HG03439 (cell line): ENCODE results near the gene CPNE5.
"Not testable (repeated sequence)": the region's sequence is repeated elsewhere in the genome, so short reads cannot be mapped to it uniquely, and the experiment has no call there.

Experiments
- ATAC-seq: cut with Tn5 transposase; IDR thresholded peaks from one replicate; pipeline ENCODE4 v1.9.1; 2021; ENCODE audit warnings: mild to moderate bottlenecking, moderate library complexity; ENCODE audit not compliant: unreplicated experiment

The CPNE5 gene

DNA sequence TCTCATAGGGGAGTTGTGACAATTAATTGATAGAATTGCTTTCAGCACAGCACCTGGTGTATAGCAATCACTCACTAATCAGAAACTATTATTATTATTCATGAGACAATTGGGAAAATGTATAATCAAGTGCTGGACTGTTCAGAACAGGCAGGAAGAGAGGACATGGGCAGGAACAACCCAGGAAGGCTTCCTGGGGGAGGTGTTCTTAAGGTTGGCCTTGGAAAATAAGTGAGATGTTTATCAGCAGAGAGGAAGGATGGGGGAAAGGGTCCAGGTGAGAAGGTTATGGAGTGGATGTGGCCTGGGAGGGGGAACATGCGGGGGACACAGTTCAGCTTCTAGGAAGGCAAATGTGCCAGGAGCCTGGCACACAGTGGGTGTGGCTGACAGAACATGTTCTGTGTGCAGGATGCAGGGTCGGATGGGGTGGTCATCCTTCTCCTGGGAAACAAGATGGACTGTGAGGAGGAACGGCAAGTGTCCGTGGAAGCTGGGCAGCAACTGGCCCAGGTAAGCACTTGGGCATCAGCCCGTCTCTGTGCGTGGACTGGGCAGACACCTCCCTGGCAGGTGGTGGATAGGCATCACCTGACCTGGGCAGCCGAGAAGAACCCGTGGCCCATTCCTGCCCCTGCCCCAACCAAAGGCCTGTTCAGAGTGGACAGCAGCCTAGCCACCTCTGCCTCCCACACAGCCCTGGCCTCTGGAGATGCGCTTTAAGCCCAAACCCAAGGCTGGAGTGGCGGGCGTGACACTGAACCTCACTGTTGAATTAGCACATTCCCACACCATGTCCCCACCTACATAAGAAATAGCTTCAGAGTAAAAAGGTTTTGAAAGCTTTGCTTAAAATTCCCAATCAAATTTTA is 110.7 kb downstream of the CPNE5 start:
- no peak for ATAC-seq

DNA sequence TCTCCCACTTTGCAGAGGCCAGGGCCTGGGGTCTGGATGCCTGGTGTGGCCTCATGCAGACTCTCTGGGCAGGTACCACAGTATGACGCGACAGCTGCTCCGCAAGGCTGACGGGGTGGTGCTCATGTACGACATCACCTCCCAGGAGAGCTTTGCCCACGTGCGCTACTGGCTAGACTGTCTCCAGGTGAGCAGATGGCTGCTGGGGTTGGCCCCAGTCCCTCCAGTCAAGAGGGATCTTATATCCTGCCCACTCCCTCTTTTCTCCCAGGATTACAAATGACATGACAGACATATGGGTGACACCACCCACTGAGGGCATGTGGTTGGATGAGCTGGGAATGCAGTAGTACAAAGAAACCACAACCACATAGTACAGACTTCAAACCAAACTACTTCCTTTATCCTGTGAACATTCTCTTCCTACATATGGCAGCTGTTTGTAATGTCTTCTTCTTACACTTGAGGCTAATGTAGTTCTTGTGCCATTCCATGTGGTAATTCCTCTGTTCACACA is 111.7 kb downstream of the CPNE5 start:
- ATAC-seq: no peak

DNA sequence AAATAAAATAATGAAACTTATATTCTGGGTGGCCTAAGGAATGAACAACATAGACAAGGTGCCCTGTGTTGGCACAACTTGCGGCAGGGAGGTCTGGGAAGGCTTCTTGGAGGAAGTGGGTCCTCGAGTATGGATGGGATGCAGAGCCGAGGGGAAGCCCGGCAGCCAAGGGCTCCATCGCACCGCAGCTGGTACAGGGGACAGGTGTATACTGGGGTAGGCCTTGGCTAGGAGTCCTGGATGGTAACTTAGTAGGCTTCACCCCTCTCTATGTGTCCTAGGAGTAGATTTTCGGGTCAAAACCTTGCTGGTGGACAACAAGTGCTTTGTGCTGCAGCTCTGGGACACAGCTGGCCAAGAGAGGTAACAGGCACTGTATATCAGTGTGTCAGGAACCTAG is 113.7 kb downstream of the CPNE5 start:
- no peak for ATAC-seq

DNA sequence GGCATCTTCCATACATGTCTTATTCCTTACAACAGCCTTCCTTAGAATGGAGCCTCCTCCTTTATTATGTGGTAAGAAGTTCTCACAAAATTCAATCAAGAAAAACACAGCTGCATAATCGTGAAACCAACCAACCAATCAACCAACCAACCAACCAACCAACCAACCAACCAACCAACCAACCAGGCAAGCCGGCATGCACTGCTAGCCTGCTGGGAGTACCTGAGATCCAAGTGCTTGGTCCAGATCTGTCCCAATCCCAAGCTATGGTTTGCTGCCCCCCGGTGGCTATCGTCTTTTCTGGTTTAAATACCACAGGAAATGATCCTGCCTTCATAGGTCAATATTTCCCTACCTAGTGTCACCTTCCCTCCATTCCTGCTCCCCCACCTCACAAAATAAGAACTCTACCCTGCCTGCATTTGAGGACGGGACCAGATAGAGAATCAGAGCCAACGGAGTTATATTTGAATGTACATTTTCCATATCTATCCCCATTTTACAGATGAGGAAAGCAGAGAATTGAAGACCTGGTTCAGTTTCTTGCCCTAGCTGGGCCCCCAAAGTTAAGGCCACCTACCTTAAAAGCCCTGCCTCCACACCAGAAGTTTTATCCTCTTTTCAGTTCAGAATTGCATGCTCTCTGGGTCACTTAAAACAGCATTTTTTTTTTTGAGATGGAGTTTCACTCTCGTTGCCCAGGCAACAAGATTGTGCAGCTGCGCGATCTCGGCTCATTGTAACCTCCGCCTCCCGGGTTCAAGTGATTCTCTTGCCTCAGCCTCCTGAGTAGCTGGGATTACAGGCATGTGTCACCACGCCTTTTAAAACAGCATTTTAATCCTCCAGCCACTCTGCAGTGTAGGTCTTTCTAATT is 114.5 kb downstream of the CPNE5 start:
- no peak for ATAC-seq

DNA sequence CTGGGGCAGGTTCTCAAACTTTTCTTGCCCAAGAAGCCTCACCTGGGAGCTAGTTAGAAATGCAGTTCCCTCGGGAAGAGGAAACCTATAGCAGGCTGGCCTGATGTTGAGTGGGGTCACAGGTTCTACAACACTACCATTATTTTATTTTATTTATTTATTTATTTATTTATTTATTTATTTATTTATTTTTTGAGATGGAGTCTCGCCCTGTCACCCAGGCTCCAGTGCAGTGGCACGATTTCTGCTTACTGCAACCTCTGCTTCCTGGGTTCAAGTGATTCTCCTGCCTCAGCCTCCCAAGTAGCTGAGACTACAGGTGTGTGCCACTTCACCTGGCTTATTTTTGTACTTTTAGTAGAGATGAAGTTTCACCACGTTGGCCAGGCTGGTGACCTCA is 115.3 kb downstream of the CPNE5 start:
- not testable (repeated sequence) for ATAC-seq

DNA sequence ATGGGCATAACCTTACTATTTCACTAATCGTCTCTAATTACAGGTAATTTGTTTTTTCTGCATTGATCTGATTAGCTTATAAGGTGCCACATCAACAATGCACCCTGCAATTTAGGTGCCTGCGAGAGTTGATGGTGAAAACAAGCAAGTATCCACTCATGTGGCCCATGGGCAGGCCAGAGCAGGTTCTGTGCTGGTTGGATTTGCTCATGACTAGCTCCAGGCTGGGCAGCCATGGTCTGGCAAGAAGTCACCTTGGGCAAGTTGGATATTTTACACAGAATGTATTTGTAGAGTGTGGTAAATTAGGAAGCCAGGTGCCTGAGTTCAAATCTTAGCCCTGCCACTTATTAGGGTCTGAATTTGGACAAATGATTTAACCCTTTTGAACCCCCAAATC is 116.4 kb downstream of the CPNE5 start:
- no peak for ATAC-seq

DNA sequence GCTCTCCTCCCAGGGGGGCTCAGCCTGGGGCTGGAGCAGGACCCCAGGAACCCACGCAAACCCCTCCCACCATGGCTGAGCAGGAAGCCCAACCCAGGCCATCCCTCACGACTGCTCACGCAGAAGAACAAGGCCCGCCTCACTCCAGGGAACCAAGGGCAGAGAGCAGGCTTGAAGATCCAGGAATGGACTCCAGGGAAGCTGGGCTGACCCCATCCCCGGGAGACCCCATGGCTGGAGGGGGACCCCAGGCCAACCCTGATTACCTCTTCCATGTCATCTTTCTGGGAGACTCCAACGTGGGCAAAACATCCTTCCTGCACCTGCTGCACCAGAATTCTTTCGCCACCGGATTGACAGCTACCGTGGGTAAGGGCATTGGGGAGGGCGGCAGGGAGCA is 116.9 kb downstream of the CPNE5 start:
- ATAC-seq: no peak

DNA sequence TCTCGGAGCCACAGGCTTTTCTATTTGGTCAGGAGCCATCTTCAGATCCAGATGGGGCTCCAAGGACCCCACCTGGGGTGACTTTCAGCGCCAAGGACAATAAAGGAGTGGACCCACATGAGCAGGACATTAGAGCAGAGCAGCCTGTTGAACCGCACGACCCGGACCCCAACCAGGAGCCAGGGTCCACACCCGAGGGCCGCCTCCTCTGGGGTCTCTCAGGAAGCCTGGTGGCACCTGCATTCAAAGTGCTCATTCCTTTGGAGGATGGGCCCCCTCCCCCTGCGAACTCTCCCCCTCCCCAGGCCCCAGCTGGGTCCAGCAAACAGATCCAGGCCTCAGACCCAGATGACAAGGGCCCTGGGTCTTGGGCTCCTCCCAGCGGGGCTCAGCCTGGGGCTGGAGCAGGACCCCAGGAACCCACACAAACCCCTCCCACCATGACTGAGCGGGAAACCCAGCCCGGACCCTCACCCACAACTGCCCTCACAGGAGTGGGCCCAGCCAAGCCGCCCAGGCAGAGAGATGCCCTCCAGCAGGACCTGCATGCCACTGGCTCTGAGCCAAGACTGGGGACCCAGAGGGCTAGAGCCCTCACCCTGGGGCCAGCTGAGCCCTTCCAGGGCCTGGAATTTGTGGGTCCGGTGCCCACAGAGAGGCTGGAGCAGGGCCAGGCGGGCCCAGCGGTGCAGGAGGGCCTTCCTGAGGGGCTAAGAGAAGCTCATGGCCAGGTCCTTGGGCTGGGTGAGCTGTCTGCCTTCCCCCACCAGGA is 117.7 kb downstream of the CPNE5 start:
- no peak for ATAC-seq

DNA sequence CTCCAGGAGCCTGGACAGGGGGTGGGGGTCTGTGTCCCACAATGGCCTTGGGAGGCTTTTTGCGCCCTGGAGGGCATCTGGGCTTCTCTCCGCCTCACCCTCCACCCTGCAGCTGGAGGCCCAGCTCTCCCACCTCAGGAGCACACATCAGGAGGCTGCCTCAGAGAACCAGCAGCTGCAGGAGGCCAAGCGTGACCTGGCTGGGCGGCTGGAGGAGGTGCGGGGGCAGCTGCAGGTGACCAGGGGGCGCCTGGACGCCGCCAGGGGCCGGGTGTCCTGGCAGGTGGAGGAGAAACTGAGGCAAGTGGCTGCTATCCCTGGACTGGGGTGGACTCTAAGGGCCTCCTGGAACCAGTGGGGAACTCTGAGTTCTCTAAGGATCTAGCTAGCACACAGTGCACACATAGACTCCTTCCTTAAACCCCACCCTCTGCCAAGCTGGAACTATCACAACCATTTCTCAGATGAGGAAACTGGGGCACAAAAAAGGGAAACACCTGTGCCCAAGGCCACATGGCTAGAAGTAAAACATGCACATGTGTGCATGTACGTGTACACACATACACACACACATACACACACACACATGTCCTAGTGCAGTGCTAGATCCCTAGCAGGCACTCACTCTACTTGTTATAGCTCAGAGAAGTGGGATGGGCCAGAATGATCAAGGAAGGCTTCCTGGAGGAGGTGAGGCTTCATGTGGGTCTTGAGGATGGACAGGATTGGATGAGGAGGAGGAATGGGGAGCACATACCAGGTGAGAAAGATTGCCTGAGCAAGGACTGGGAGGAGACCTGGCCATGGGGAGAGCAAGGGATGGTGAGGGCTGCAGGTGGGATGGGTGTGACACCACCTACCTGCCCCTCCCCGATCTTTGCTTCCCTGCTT is 118.7 kb downstream of the CPNE5 start:
- ATAC-seq: no peak

DNA sequence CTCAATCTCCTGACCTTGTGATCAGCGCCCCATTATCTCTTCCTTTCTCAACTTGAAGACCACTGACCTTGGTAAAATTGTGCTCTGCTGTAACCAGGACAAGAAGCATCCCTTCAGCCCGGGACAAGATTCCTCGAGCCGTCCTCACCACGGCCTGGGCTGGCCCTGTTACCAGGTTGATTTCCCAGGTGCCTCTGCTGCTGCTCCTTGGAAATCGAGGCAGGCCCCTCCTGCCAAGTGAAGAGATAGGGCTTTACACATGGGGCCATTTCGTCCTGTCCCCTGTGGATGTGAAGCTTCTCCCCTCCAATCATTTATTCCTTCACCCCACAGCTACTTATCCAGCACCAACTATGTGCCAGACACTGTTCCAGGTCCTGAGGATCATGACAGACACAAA is 120.1 kb downstream of the CPNE5 start:
- ATAC-seq: no peak

DNA sequence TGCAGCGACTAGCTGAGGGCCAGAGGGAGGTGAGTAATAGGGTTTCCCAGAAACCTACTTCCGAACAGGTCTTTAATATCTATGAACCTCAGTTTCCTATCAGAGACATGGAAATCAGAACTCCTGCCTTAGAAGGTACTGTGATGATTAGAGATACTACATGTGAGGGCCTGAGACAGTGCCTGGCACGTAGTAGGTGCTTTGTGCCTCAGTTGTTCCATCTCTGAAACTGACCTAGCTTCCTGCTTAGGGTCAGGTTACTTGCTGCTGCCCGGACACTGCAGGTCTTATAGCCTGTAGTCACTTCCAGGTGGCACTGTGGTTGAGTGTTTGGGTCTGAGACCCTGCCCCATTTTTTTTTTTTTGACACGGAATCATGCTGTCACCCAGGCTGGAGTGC is 120.7 kb downstream of the CPNE5 start:
- ATAC-seq: no peak

DNA sequence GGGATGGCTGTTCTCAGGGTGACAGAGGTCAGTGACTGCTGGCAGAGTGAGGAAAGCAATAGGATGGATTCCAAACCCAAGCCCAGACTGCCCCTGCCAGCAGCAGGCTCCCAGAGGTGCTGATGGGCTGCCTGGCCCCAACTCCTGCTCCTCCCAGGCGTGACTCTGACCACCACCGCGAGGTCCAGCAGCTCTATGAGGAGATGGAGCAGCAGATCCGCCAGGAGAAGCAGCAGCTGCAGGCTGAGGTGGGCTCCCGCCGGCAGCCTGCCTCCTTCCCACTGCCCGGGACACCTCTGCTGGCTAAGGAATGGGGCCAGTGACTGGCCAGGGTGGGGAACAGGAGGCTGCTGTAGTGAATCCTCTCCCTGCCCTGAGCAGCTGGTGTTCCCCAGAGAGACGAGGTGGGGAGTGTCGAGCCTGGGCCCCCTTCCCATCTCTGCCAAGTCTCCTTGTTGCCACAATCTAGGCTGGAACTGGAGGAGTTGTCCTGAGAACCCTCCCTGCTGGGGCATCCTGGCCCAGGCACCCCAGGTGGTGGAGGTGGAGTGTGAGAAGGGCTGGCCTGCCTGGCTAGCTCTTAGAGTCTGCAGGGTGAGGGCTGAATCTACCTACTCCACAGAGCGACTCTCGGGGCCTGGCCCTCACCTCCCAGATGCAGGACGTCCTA is 121.2 kb downstream of the CPNE5 start:
- no peak for ATAC-seq

DNA sequence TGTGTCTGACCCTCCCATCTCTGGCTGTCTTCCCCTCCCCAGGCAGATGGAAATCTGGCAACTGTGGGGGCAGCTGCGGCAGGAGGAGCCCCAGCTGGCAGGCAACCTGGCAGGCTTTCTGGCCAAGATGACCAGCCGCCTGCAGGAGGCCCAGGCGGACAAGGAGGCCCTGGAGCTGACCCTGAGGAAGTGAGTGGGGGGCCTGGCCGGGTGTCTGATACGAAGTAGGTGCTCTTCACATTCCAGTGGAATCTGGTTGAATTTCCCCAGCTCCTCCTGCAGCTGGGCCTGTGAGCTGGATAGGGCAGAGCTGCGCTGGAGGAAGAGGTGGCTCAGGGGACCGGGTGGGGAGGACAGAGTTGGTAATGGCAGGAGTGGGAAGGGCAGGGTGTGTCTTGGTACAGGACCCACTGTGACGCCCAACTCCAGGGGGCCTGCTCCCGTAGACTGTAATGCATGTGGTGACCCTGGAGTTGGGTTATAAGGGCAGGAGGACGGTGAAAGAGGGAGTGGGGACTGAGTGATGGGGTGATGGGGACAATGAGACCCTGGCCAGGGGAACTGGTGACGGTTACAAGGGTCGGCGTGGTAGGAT is 121.9 kb downstream of the CPNE5 start:
- no peak for ATAC-seq

DNA sequence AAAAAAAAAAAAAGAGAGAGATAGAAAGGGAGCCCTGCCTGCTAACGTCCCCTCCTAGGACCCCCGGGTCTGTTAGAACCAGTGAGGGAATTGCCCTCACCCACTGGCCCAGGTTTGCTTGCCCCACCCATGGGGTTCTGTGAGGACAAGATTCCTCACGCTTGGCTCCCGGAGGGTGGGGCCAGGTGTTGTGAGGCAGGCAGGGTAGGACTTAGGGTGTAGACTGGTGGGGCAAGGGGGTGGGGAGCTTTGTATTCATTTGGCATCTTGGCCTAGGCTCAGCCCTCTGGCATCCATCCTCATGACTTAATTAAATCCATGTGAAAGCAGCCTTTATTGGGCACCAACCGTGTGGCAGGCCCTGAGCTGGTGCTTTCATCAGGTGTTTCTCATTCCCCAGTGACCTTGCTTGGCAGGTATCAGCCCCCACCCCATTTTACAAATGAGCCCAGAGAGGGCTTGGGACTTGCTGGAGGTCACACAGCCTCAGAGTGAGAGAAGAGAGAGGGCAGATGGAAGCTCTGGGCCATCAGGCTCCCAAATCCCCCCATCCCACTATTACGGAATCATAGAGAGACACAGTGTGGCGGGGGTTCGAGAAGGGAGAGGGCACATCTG is 122.7 kb downstream of the CPNE5 start:
- ATAC-seq: no peak

DNA sequence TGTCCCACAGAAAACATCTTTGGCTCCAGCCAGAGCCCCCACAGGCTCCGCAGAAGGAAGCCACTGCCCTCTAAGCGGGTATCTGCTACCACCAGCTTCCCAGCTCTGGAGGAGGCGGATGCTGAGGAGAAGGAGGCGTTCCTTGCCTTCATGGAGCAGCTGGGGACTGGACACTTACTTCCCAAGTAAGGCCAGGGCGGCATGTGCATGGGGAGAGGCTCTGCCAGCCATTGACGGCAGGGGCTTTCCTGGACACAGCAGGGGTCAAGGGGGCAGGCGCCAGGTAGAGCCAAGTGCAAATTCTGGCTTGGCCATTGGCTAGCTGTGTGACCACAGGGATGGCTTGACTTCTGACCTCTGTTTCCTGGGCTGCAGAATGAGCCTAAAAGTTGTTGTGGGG is 123.8 kb downstream of the CPNE5 start:
- ATAC-seq: no peak

DNA sequence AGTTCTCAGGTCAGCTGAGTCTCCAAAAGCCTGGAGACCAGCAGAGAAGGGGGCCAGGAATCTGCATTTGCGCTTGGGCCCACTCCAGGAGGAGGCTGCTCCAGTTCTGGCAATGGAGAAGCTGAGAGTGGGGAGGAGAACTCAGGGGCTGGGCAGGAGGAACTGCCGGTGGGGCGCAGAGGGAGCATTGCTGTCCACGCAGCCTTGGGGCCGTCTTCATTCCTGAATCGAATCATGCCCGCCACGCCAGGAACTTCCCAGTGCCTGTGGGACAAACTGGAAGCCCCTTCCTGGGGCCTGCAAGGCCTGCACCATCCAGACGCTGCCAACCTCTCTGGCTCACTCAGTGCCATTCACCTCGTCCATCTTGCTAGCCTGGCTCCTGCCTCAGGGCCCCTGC is 124.7 kb downstream of the CPNE5 start:
- no peak for ATAC-seq

DNA sequence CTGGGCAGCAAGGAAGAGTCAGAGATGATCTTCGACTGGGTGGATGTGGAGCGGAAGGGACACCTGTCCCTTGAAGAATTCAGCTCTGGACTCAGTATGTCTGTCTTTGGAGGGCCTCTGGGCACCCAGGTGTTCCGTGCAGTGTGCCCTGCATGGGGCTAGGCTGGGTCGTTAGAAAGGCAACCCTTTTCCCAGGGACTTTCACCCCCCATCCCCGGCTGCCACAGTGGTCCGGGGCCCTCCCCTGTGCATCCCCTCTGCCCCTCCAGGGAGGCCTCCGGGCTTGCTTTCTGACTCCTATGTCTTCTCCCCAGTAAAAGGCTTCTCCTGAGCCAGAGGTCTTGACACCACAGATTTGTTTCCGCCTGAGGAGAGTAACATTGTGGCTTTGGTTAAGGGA is 125.4 kb downstream of the CPNE5 start:
- no peak for ATAC-seq

DNA sequence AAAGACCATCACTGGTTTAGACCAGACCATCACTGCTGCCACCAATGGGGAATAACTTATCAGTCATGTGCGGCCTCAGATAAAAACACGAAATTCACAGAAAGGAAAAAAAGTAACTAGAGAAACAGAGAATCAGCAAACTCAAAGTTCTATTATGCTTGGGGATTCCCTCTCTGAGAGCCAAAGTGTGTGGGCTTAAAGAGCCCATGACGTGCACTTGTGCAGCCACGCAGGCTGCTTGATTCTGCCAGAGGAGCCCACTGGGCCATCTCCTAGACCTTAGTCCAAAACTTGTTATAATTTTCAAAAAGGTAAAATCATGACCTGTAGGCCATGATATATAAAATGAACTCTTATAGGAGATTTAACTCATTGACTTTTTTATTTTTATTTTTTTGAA is 126.4 kb downstream of the CPNE5 start:
- no peak for ATAC-seq

DNA sequence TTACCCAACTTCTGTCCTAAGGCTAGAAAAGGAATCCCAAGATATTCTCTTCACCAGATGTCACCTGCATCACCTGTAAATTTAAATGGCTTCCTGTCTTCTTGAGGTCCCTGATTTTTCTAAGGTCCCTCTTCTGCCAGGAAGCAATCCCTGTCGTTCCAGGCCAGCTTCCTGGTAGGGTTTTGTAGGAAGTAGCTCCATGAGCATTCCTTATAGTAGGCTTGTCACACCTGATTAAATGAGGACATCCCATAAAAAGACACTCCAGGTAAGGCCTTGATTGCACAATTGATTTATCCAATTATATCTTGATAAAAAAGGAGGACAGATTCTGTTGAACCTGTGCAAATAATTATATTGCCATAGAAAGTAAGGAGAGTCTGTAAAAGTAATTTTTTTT is 132.9 kb downstream of the CPNE5 start:
- no peak for ATAC-seq
